Motor neuron (in vitro differentiated cells): ENCODE results near the gene TMEM178A. TPM values are rescaled to one million over a fixed set of nuclear protein-coding genes. Genes with fewer than 3 reads are reported as not detected.
A peak's percentile ranks its signal among the peaks of the same experiment; 100 is the strongest.

Experiments used
- ATAC-seq, 8 experiments: fragments of 200-7000 bp; cut with Tn5 transposase; replicated peaks in 6 of 8; 2 replicates each; pipeline ENCODE4 v1.8.0; 2021; ENCODE audit warnings: mild to moderate bottlenecking in 8 of 8, moderate library complexity in 8 of 8
- H3K27ac ChIP-seq, 2 donors: fragments of 250-450 bp; sonication (Bioruptor Pico); 2 replicates each; pipeline ENCODE4 v1.9.0; 2021; ENCODE audit warnings: antibody characterized with exemption in 2 of 2, mild to moderate bottlenecking in 2 of 2, moderate library complexity in 1 of 2
- H3K4me1 ChIP-seq, 2 donors: fragments of 250-450 bp; sonication (Bioruptor Pico); replicated peaks in 1 of 2; 2 replicates each; pipeline ENCODE4 v1.6.1; 2021; ENCODE audit warnings: antibody characterized with exemption in 2 of 2, mild to moderate bottlenecking in 2 of 2, moderate library complexity in 1 of 2
- H3K4me3 ChIP-seq, 5 donors: fragments of 250-450 bp; sonication (Bioruptor Pico); 2 replicates each; pipeline ENCODE4 v1.9.0; 2021; ENCODE audit warnings: antibody characterized with exemption in 5 of 5, mild to moderate bottlenecking in 5 of 5, moderate library complexity in 4 of 5
- WGBS, 10 experiments: fragments of 450-650 bp; shearing (Covaris generic); methylation state at CpG; one replicate each; pipeline ENCODE4 v1.0.0; 2022; 5-methylcytosine and 5-hydroxymethylcytosine counted together
- in situ Hi-C, 9 experiments: fragments of 400-800 bp; cut with MboI; loops; one replicate each; pipeline ENCODE4 v1.15.0; 2021; ENCODE audit warnings: low sequenced_read_pairs in 9 of 9, low pct_unique_long_range_greater_than_20kb in 2 of 9; ENCODE audit not compliant: unreplicated experiment in 9 of 9
- total RNA-seq, 8 experiments: library from RNA; unstranded; fragments of 300-600 nt; gene quantifications; 2 replicates each; pipeline versions ENCODE4 v1.2.3 to v1.2.4, GENCODE V29; 2022

Gene TMEM178A
- total RNA-seq, 8 experiments from 2014 or later: 4.9 to 97.7 (median 22.8) TPM

DNA sequence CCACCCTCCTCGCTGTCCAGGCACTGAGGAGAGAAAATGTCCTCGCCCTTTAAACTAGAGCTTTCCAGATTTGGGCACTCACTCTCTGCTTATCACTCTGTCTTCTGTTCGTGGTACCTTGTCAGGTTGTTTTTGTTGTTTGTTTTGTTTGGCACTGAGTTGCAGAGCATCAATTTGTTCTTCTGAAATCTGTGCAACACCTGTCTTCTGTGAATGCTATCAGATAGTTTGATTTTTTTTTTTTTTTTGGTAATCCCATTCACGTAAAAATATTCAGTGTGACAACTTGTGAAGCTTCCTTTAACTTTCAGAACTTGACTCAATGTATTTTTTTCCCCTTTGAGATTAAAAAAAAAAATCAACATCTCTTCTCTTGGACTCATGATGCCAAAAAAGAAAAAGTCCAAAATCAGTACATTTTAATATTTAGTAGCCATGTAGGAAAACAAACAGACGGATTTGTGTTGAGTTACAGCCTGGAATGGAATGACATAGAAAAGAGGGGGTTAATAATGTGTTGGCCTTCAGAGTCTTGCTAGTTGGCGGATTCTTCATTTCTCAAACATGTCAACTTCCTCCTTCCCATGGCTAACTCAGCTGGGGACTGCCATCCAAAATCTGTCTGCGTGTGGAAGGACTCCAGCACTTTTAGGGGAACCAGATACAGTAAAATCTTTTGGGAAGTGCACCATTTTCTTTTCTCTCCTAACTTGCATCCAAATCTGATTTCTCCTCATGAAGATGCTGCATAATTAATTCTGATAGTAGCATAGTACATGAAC, 1.6 kb downstream of the TMEM178A start:
- H3K27ac ChIP-seq: no peak overlapping the region
- H3K4me3 ChIP-seq: peak overlapping the region; percentile 57 to 87 (median 74)
- in situ Hi-C loops: no loop called here
- H3K4me1 ChIP-seq: peaks cover 21 to 33% of the 10 kb centered on the region in 2 donors
- WGBS, 10 experiments: 22 to 75% (median 47%) methylated on average over 2 to 6 of the region's 7 CpGs
- no peak for ATAC-seq

DNA sequence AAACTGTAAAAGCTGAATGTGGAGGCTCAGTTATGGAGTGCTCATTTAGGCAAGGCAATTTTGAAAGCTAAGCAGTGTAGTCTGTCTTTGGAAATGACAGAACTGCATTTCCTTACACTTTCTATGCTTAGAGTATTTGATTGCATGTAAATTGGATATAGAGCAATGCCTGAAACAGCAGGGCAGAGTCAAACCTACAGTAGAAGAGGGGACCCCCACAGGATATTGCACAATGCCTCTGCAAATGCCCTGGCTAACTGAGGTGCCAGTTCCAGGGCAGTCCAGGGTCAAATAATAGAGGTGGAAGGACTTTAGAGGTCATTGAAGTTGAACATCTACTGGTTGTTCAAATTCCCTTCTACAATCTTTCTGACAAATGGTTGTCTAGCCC, 2.2 kb downstream of the TMEM178A start:
- ATAC-seq: no peak
- Histone ChIP-seq H3K4me3 (peak overlapping the region in 4 of 5 donors; percentile 3 to 87 (median 68)), H3K4me1 (peaks cover 21 to 33% of the 10 kb centered on the region in 2 donors), H3K27ac (no peak overlapping the region)
- in situ Hi-C loops: no loop called here

DNA sequence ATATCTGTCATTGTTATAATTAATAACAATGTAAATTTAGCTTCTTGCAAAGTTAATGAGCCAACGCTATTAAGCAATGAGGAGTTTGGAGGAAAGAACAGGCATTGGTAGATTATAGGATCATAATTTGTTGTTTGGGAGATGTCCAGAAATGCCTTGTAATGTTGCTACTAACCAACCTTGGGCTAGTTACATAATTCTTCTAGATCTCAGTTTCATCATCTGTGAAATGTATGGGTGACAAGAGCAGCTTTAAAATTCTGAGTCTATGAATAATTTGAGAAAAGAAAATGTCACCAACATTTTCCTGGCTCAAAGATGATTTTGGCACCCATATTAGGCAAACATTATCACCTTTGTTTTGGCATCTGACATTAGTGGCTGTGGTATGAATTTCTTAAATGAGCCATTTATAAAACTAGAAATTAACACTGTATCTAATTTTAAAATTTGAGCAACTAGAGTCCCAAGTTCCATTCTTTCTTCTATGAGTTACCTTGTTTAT, 2.9 kb downstream of the TMEM178A start:
- 75 to 100% (median 100%) methylated on average over 1 of the region's 1 CpG; no CpG with 5 or more reads in 2 of the 10 experiments for WGBS, 10 experiments
- H3K27ac ChIP-seq: no peak overlapping the region
- H3K4me1 ChIP-seq: peaks cover 21 to 30% of the 10 kb centered on the region in 2 donors
- peak overlapping the region in 1 of 5 donors; percentile 74 for H3K4me3 ChIP-seq
- in situ Hi-C loops: no loop called here
- no peak for ATAC-seq

DNA sequence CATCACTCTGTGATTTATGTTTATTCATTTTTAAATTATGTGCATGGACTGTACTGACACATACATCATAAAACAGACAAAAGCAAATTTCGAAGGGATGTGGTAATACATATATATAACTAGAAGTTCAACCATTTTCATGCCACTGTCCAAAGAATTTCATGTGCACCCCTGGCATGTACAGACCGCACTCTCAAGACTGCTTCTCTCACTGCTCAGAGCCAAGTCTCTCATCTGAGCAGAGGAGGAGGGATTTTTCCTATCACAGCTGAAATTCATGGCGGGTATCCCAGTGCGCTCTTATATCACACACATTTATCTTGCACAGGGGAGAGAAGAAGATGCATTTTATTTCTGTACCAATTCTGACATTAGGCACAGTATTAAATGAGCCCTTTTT, 5.9 kb downstream of the TMEM178A start:
- H3K4me3 ChIP-seq: no peak overlapping the region
- 0 to 100% (median 85%) methylated on average over 1 to 4 of the region's 4 CpGs; no CpG with 5 or more reads in 1 of the 10 experiments for WGBS, 10 experiments
- peak in 3 of 8 experiments; percentile 32 to 76 (median 42) for ATAC-seq
- no peak overlapping the region for H3K27ac ChIP-seq
- in situ Hi-C loops: no loop called here
- peaks cover 12 to 14% of the 10 kb centered on the region in 2 donors for H3K4me1 ChIP-seq

DNA sequence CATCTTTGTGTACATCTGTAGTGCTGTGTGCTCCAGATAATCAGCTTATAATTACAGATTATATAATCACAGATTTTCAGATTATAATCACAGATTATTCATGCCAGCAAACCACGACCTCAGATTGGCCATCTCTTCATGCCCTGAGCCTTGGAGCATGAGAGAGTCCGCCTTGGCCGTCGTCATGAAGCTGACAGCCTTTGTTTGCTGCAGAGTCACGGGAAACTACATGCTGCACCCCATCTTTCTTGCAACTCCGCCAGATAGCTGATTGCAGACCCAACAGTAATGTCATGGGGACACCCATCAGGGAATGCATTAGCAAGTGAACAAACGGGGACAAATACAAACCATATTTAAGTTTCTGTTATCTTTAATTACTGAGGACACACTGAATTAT, 7.3 kb downstream of the TMEM178A start:
- in situ Hi-C loops: no loop called here
- ATAC-seq: no peak
- Histone ChIP-seq H3K4me1 (peaks cover 2 to 6% of the 10 kb centered on the region in 2 donors), H3K4me3 (no peak overlapping the region), H3K27ac (no peak overlapping the region)
- 39 to 100% (median 80%) methylated on average over 1 to 7 of the region's 7 CpGs; no CpG with 5 or more reads in 3 of the 10 experiments for WGBS, 10 experiments

DNA sequence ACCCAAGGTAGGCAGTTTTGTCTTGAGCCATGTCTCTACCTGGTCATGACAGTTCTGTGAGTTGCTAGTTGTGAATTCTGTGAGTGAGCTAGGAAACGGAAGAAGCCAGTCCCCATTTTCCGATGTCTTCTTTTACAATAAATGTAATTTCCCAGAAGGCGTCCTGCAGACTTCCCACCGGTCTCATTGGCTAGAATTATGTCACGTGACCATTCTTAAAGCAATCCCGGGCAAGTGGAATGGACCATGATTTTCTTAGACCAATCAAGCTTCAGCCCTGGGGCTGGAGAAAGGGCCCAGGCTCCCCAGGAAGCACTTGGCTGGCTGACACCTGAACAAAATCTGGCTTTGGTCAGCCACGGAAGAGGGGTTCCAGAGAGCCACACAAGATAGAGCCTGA, 10.6 kb downstream of the TMEM178A start:
- no peak for ATAC-seq
- in situ Hi-C loops: no loop called here
- H3K4me3 ChIP-seq: no peak overlapping the region
- H3K27ac ChIP-seq: no peak overlapping the region
- WGBS, 10 experiments: 76 to 100% (median 93%) methylated on average over 1 to 7 of the region's 7 CpGs; no CpG with 5 or more reads in 3 of the 10 experiments
- H3K4me1 ChIP-seq: no peaks in the 10 kb centered on the region

DNA sequence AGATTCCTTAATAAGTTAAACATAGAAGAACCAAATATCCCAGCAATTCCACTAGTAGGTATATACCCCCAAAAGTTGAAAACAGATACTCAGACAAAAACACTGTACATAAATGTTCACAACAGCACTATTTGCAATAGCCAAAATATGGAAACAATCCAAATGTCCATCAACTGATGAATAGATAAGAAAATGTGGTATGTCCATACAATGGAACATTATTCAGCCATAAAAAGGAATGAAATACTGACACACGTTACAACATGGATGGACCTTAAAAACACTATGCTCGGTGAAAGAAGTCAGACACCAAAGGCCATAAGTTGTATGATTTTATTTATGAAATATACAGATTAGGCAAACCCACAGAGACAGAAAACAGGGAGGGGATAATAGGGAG, 12.5 kb downstream of the TMEM178A start:
- no peak overlapping the region for H3K27ac ChIP-seq
- no peaks in the 10 kb centered on the region for H3K4me1 ChIP-seq
- in situ Hi-C loops: no loop called here
- ATAC-seq: no peak
- no peak overlapping the region for H3K4me3 ChIP-seq
- 21 to 100% (median 86%) methylated on average over 1 to 2 of the region's 2 CpGs for WGBS, 10 experiments

DNA sequence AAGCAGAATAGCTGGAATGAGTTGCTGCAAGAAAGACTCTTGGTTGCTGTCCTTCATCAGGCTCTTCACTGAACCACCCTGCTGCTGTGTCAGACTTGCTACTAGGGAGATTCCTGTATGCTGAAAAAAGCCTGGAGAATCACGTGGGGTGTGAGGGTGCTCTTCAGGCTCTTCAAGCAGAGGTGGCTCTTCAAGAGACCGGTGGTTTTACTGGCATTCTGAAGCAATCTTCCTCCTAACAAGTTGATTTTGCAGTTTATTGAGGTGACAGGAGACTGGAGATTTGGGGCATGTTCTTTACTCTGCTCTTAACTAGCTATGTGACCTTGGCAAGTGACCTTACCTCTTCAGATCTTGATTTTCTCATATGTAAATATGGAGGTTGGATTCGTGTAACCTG, 14.1 kb downstream of the TMEM178A start:
- Histone ChIP-seq H3K27ac (no peak overlapping the region), H3K4me3 (no peak overlapping the region), H3K4me1 (no peaks in the 10 kb centered on the region)
- ATAC-seq: peak in 3 of 8 experiments; percentile 39 to 67 (median 56)
- WGBS, 10 experiments: 25 to 100% (median 63%) methylated on average over 1 to 3 of the region's 3 CpGs; no CpG with 5 or more reads in 3 of the 10 experiments
- in situ Hi-C loops: no loop called here

DNA sequence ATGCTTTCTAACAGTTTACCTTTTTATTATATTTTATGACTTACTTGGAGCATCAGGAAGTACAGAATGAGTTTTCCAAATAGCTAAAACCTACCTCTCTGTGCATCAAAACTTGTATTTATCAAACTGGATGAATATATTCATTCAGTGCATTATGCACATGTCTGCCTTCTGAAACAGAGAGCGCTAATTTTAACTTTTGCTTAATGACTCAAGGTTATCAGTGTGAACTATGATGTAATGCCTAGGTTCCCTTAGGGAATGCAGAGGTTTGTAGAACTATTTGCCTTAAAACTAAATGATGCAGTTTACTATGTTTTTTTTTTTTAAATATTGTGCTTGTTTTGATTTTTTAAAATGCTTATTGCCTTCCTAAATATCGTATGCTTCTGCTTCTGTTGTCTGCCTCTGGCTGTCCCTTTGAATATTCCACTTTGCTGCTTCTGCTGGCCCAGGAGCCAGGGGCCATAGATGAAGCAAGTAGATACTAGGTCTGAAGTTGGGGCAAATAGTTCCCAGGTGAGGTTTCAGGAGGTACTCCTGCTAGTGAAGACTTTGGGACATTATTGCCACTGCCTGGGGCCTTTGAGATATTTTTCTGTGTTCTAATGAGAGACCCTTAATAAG, 16.5 kb downstream of the TMEM178A start:
- in situ Hi-C loops: no loop called here
- peak in 3 of 8 experiments; percentile 78 to 93 (median 90) for ATAC-seq
- Histone ChIP-seq H3K27ac (no peak overlapping the region), H3K4me3 (no peak overlapping the region), H3K4me1 (no peaks in the 10 kb centered on the region)
- 8 to 100% (median 66%) methylated on average over 1 to 2 of the region's 2 CpGs; no CpG with 5 or more reads in 2 of the 10 experiments for WGBS, 10 experiments

DNA sequence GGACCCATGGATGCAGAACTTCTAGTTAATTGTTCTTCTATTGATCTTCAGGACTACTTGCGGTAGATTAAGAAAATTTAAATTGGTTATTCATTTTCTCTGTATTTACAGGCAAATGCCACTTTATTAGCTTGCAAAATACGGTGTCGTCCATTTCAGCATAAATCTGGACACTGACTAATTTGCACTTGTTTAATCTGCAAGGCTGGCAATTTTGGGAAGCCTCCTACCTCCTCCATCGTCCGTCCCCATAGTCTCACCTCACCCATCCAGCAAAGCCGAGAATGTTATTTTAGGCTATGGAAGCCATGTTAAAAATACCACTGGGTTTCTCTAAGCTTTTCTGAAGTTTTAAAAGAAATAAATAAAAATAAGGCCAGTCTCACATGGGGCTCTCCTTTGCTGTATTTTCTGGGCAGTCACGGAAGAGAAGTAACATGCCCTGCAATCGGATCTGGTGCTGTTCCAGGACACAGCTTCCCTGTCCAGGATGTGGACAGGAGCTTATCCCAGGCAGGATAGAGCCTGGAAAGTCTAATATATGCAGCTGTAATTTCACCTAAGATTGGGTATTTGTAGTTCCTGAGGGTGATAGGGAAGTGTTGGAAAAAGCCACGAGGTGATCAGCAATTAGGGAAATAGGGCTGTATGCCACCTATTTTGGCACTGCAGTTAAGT, 17.4 kb downstream of the TMEM178A start:
- ATAC-seq: no peak
- Histone ChIP-seq H3K4me3 (no peak overlapping the region), H3K27ac (no peak overlapping the region), H3K4me1 (no peaks in the 10 kb centered on the region)
- in situ Hi-C loops: no loop called here
- 37 to 100% (median 82%) methylated on average over 2 to 8 of the region's 9 CpGs for WGBS, 10 experiments

DNA sequence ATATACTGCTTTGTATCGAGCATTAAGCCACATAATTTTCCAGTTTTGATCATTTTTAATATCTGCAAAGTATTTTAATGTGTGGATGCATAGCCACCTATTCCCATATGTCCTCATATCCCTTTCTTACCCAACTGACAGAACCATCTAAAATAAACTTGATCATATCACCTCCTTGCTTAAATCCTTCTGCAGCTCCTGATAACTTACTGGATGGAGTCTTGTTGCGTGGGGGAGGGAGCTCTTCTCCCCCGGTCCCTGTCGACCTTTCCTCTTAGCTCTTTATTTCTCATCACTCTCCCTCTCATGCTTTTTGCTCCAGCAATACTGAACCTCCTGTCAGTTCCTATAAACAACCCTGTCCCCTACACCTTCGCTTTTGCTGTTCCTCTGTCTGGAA, 18.7 kb downstream of the TMEM178A start:
- H3K27ac ChIP-seq: no peak overlapping the region
- in situ Hi-C loops: no loop called here
- no peak overlapping the region for H3K4me3 ChIP-seq
- H3K4me1 ChIP-seq: no peaks in the 10 kb centered on the region
- ATAC-seq: no peak
- 67 to 100% (median 87%) methylated on average over 1 to 5 of the region's 5 CpGs for WGBS, 10 experiments

DNA sequence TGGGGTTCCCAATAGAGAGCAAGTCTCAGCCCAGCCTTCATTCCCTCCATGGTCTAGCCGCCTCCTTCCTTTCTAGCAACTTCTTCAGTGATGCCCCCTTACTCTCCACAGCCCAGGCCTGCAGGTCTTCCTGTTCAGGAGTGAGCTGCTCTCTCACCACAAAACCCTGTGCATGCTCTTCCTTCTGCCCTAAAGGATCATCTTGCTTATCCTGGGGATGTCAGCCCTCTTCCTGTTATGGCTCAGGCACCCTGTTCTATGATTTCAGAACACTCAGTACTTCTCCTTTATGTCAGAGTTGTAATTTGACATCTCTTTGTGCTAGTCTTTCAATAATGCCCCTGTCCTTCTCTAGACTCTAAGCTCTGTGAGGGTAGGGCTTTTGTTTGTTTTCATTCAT, 19.4 kb downstream of the TMEM178A start:
- Histone ChIP-seq H3K4me1 (no peaks in the 10 kb centered on the region), H3K4me3 (no peak overlapping the region), H3K27ac (no peak overlapping the region)
- in situ Hi-C loops: no loop called here
- no peak for ATAC-seq
- WGBS, 10 experiments: 50 to 100% (median 100%) methylated on average over 1 of the region's 1 CpG; no CpG with 5 or more reads in 5 of the 10 experiments

DNA sequence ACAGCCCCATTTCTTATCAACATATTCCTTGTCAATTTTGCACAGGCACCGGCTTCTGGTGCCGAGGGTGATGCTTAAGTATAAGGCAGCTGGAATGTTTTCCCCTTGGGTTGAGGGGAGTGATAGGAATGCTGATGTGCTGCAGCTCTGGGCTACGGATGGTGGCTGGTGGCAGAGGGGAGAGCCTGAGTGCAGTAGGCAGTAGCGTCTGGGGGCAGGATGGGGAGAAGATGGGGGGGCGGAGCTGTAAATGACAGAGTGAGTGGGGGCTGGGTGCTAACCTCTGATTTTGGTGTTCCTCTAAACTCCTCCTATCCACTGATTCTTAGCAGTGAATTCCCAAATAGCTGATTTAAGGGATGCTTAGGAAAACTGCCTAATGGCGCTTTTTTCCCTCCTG, 20.7 kb downstream of the TMEM178A start:
- in situ Hi-C loops: no loop called here
- WGBS, 10 experiments: 83 to 100% (median 94%) methylated on average over 1 to 2 of the region's 6 CpGs; no CpG with 5 or more reads in 7 of the 10 experiments
- peak in 1 of 8 experiments; percentile 24 for ATAC-seq
- Histone ChIP-seq H3K4me3 (no peak overlapping the region), H3K27ac (no peak overlapping the region), H3K4me1 (no peaks in the 10 kb centered on the region)
